GM12873 (cell line): ENCODE data around the gene AKAP8L.

Source experiments
- TF ChIP-seq, protein P1 (sequence below): IDR thresholded peaks from 2 replicates; pipeline ENCODE4 v1.5.1; 2012; ENCODE audit warnings: low read depth, mild to moderate bottlenecking, moderate library complexity, low read length, control low read depth; ENCODE audit not compliant: insufficient read depth; ENCODE audit errors: missing control alignments

AKAP8L gene

DNA sequence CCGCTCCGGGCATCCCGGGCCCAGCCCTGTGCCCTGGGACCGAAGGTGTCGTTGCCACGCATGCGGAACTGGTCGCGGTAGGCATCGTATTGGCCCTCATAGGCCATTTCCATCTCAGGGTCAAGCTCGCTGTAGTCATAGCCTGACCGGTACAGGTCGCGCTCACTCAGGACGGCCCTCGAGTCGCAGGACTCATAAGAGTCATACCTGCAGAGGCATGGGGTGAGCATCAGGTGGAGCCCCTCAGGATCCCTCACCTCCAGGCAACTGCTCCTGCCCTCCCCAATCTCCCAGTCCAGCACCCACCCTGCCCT, 17.4 kb downstream of the AKAP8L start:
- TF ChIP-seq, protein P1, sequence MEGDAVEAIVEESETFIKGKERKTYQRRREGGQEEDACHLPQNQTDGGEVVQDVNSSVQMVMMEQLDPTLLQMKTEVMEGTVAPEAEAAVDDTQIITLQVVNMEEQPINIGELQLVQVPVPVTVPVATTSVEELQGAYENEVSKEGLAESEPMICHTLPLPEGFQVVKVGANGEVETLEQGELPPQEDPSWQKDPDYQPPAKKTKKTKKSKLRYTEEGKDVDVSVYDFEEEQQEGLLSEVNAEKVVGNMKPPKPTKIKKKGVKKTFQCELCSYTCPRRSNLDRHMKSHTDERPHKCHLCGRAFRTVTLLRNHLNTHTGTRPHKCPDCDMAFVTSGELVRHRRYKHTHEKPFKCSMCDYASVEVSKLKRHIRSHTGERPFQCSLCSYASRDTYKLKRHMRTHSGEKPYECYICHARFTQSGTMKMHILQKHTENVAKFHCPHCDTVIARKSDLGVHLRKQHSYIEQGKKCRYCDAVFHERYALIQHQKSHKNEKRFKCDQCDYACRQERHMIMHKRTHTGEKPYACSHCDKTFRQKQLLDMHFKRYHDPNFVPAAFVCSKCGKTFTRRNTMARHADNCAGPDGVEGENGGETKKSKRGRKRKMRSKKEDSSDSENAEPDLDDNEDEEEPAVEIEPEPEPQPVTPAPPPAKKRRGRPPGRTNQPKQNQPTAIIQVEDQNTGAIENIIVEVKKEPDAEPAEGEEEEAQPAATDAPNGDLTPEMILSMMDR, result no peak

DNA sequence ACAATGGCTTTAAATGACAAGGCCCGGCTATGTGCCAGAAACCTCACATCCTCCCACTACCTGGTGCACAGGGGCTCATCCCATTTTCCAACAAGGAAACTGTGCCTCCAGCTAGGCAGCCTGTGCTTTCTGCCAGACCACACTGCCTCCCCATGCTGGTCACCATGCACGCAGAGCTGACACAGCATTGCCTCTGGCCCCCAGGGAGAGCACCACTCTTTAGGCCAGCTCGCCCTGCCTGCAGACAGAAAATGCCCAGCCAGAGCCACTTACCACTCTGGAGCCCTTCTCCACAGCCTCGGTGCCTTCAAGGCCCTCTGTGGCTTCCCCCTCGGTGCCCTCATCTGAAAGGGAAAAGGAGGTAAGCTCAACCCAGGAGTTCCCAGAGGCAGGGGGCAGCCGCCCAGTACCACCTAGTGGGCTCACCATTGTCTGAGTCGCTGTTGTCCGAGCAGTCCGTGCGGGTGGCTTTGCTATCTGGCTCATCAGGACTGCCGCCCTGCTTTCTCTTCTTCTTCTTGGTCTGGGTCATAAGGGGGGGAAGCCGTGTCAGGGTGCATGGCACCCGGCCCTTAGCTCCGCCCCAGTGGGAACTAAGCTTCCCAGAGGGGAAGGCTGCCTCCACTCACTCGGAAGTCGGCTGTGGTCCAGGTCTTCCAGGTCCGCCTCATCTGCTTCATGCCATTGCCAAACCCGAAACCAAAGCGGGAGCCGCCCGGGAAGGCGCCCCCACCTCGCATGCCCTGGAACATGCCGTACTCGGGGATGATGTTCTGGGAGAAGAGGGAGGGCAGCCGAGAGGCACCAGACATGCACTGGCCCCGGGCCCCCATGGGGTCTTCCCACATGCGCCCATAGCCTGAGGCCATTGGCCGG, 18.0 kb downstream of the AKAP8L start:
- TF ChIP-seq, protein P1, result no peak

DNA sequence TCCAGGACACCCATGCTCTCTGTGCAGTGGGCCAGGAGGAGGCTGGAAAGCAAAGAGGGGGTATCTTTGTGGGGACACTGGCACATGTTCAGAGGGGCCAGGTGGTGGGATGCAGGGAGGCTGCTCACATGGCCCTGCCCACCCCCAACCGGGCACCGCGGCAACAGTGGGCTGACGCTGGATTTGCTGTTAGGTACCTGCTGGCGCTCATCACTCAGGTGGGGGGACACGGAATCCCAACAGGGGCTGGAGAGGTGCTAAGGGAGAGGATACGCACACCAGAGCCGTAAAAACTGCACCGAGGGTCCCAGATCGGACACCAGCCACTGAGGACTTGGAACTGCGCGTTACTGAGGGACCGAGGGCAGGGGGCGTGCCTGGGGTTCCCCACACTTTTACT, 19.2 kb downstream of the AKAP8L start:
- TF ChIP-seq, protein P1, result no peak

DNA sequence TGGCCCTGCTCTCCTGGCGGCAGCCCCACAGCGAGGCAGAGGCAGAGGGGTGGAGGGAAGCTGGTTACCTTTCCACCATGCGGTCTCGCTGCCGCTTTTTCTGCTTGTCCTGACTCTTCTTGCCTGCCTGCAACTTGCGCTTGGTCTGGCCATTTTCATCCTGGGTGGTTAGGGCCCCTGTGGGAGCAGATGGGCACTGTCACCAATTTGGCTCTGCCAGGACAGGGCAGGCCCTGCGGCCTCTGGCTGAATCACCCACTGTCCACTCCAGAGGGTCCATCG, 19.6 kb downstream of the AKAP8L start:
- TF ChIP-seq, protein P1, result no peak

DNA sequence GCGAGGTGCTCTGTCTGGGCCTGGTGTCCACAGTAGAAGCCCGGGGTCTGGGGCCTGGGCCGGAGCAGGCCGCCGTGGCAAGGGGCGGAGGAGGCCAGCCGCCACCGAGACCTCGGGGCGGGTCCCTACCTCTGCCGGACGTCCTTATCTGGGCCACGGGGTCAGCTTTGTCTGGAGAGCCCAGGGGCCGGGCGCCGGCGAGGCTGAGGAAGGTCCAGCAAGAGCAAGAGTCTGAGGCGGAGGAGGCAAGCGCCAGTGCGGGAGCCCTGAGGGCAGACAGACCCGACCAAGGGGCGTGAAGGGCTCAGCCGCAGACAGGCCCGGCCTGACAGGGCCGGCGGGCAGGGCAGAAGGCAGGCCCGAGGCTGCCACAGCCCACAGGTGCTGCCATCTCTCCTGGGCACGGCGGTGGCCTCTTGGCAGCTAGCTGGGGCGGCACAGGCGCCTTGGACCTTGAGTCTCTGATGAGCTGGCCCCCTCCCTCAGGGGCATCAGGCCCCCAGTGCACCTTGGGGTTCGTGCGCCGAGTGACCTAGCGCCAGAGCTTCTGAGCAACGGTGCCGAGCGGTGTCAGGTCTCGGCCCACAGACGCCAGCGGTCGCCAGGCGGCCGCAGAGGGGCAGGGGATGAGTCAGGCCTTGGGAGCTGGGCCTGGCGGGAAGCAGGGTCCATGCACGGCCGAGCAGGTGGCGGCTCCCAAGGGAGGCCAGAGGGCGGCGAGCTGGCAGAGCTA, 20.1 kb downstream of the AKAP8L start:
- TF ChIP-seq, protein P1, result no peak

DNA sequence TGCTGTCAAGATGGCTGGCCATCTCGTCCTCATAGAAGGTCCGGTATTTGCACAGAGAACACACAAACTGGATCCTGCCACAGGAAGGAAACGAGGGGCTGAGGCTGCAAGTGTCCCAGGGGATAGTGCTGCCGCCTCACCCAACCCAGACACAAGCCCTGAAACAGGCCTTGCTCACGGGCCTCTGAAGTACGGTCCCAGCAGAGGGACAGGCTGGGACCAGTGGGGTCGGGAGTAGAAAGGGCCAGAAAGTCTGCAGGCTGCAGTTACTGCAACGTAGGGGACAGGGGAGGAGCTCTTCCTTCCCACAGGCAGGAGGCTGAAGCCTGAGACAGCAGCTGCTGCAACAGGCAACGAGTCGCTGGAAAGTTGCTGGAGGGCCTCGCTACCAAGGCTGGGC, 21.0 kb downstream of the AKAP8L start:
- TF ChIP-seq, protein P1, result no peak

DNA sequence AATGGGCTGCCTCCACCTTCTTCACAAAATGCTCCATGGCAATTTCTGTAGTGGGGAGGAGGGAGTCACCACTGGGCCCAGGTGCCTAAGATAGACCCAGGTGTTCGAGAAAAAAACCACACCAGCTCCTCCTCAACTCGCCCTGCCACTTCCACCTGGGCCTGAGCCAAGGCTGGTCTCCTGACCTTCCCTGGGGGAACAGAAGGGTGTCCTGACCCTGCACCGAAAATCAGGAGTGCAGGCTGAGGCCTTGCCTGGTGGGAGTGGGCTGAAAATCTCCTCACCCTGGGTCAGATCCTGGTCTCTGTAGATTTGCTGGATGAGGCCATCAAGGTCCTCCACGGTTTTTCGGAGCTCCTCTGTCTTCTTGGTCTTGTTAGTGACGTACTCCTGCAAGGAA, 21.6 kb downstream of the AKAP8L start:
- TF ChIP-seq, protein P1, result no peak
